SK-N-MC (cell line): ENCODE measurements around the gene POLR3E.

Experiments
- EZH2 ChIP-seq: fragments of 200-600 bp; sonication (generic); IDR thresholded peaks from one replicate; pipeline ENCODE4 v1.6.1; 2017; ENCODE audit warnings: antibody characterized with exemption
- POLR2AphosphoS5 ChIP-seq: IDR thresholded peaks from 2 replicates; pipeline ENCODE4 v1.6.1; 2012; ENCODE audit warnings: mild to moderate bottlenecking, low read depth, low read length, borderline replicate concordance

- TF ChIP-seq EZH2 (no peak), POLR2AphosphoS5 (no peak)
Observed at GRCh38 chr16:22313876-22314470, 16.8 kb downstream of the POLR3E start.
